ELR (cell line): ENCODE data around the gene MN1.

Source experiments
- DNase-seq: peaks from one replicate; pipeline ENCODE4 v3.0.0-alpha.2; 2015; ENCODE audit warnings: low read depth

MN1 gene

GRCh38 chr22:27801616-27802345 is at the start of gene MN1:
Gene MN1 (minus strand): TSS chr22:27801756. CDS start chr22:27800543, 1,213 bp downstream.
- peak; percentile 53 for DNase-seq

DNA sequence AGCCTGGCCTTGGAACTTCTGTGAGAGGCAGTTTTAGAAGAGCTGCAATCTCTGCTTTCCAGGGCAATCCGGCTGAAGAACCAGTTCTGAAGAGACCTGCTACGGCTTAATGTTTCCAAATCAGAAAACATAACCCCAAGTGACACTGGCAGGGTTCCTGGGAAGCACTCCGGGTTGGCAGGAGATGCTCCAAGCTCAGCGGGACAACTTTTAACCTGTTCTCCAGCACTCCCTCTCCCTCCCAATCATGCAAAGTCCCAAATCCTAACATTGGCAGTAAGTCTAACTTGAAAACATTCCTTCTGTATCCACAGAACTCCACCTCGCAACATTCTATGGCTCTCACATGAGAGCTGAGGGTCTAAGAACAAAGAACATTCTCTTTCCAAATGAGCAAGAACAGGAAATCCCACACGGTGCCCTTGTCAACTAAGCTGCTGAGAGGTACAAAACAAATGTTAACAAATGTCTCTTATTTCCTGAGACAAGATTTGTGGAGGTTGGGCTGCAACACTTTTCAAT is 48.5 kb upstream of the MN1 start:
- DNase-seq, result no peak

GRCh38 chr22:27848005-27848404 is 46.4 kb upstream of the MN1 start:
- no peak for DNase-seq

GRCh38 chr22:27846910-27847309 is 45.4 kb upstream of the MN1 start:
- no peak for DNase-seq

DNA sequence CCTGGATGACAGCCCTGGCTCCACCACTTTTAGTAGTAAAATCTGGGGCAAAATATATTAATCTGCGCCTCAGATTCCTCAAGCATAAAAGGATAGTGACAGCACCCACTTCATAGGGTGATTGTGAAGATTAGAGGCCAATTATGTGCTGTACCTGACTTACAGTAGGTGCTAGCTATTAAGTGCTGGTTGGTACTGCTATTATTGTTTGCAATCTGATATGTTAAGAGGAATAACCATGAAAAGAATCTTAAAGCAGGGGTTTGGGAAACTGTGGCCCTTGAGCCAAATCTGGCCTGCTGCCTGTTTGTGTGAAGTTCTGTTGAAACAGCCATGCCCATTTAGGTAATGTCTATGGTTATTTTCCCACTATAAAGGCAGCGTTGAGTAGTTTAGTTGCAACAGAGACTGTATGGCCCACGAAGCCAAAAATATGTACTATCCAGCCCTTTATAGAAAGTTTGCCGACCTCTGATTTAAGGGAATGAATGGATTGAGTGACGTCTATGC is 44.7 kb upstream of the MN1 start:
- no peak for DNase-seq

DNA sequence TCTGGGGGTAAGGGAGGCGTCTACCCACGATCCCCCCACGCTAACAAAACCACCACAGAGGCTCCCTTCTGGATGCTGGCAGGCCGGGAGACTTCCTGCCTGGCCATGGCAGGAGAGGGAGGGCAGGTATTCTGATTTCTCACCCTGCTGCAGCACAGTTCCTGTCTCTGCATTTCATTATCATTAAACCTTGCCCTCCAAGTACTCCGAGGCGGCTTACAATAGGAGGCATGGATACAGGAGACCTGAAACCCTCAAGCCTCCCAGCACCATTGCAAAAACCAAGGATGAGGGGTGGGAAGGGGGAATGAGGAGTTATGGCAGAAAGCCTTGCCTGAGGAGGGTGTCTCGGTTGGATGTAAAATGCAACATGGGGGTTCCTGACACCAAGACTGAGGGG is 44.1 kb upstream of the MN1 start:
- DNase-seq, result no peak

DNA sequence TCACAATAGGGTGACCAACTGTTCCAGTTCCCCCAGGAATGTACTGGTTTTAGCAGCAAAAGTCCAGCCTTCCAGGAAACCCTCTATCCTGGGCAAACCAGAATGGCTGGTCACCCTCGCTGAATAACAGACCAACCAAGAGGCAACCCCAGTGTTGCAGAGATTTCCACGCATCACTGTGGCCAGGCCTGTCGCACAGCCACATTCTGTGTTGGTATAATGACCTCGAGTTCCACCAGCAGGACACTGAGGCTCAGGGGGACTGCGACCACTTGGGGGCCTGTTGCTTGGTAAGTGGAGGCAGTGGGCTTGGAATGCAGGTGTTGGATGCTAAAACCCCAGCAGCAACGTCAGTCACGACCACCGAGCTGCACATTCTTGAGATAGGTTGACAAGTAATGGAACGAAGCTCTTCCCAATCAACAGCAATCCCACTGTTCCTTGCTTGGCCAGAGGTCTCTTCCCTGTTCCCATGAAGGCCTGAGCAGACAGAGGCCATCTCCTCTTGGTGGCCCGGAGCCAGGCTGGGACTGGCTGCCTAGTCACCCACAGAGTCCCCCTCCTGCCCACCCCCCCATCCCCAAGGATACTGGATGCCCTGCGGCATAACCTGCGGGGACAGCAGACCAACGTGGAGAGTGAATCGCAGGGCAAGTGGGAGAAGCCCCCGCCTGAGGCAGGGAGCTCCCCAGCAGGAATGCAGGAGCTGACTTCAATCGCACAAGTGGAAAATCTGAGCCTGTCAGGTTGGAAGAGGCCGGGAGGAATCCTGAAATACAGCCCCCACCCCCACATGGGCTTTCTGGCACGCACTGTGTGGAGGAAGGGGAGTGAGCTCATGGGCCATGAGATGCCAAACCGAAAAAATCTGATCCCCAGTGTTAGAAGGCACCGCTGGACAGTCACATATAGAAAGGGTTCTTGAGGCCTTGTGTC is 43.4 kb upstream of the MN1 start:
- no peak for DNase-seq

DNA sequence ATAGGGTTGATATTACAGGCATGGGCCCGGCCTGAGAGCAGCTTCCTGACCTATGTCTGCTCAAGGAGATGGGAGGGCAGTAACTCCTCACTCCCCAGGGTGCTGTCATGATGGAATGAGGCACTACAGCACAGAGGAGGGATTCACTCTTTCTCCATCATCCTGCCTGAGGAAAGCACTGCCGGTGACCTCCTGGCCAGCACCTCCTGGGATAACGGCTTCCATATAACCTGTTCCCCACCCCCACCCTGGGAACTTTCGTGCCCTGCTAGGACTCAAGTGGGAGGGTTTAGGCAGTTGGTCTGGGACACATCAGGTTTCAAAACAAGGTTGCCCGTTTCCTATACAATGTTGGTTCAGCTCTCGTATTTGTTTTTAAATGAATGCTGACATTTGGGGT is 42.7 kb upstream of the MN1 start:
- DNase-seq, result no peak

GRCh38 chr22:27843441-27843840 is 41.9 kb upstream of the MN1 start:
- no peak for DNase-seq

DNA sequence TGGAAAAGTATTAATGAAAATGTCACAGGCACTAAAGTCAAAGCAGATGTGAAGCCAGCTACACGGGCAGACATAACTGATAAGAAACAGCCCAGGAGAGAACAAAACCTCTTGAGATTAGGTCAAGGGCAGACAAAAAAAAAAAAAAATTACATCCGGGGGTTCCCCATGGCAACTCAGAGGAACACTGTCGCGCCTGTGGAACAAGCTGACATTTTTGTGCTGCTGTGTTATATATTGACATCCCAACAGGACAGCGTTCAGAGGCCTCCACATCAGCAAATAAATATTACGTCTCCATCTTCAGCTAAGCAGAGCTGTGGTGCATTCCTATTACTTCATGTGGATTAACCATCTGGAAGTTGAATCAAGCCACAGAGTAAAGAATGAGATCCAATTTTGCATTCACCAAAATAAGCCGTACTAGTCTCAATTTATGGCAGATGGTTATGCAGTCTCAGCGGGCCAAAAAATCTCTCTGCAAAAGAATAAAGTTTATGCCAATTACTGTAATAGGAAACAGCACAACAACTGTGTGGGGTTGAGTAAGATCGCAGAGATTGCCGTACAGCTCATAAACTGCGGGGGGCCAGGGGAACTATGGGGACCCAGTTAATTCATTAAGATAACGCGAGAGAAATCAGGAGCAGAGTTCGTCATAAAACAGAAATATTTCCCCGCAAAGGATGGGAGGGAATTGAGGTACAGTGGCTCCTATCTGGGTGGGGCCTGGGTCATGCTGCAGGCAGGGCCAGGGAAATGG is 41.3 kb upstream of the MN1 start:
- no peak for DNase-seq

DNA sequence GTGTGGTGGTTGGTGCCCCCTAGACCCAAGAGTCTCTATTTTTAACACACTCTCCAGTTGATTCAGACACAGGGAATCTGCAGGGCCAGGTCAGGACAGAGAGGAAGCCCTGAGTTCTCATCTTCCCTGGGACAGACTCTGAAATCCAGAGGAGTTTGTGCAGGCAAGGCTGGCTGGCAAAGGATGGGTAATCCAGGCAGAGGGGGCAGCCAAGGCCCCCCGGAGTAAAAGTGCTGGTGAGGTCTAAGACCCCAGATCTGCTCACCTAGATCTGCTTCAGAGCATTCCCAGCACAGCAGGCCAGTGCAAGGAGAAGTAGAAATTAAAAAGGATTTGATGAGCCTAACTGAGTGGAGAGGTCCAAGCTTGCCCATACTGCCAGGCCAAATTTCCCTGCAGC is 40.6 kb upstream of the MN1 start:
- no peak for DNase-seq

DNA sequence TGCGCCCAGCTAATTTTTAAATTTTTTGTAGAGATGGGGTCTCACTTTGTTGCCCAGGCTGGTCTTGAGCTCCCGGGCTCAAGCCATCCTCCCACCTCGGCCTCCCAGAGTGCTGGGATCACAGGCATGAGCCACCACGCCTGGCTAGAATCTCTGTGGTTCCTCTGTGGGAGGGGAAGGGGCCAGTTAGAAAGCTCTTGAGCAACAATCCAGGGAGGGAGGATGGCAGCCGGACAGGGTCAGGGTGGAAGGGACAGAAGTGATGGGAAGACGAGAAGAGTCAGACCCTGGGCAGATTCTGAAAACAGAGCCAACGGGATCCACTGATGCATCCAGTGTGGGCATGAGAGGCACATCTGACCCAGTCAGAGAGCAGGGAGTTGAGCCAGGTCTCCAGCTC is 38.9 kb upstream of the MN1 start:
- DNase-seq, result no peak

GRCh38 chr22:27839057-27839660 is 37.6 kb upstream of the MN1 start:
- no peak for DNase-seq

DNA sequence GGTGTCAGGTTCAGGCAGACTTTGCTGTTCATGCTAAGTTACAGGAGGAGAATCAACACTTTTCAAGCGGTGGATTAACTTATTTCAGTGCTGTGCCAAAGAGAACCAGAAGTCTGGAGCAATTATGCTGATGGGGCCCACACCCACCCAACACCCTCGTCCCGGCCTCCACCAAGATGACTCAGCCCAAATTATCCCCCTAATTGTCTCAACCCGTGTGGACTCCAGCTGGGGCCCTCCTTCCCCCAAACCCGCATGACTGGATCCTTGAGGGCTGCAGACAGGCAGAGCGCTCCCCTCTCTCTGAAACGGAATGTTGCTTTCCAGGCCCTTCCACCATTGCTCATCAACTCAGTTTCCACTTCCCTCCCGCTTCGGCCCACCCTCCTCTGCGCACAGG is 34.6 kb upstream of the MN1 start:
- DNase-seq, result no peak

DNA sequence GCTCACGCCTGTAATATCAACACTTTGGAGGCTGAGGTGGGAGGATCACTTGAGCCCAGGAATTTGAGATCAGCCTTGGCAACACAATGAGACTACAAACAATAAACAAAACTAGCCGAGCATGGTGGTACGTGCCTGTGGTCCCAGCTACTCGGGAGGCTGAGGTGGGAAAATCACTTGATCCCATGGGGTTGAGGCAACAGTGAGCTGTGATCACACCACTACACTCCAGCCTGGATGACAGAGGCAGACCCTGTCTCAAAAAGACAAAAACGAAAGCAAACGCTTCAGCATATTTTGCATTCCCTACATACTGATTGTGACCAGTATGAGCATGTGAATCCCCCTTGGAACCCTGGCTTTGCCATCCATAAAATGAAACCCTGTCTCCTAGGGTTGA is 33.9 kb upstream of the MN1 start:
- DNase-seq, result no peak

DNA sequence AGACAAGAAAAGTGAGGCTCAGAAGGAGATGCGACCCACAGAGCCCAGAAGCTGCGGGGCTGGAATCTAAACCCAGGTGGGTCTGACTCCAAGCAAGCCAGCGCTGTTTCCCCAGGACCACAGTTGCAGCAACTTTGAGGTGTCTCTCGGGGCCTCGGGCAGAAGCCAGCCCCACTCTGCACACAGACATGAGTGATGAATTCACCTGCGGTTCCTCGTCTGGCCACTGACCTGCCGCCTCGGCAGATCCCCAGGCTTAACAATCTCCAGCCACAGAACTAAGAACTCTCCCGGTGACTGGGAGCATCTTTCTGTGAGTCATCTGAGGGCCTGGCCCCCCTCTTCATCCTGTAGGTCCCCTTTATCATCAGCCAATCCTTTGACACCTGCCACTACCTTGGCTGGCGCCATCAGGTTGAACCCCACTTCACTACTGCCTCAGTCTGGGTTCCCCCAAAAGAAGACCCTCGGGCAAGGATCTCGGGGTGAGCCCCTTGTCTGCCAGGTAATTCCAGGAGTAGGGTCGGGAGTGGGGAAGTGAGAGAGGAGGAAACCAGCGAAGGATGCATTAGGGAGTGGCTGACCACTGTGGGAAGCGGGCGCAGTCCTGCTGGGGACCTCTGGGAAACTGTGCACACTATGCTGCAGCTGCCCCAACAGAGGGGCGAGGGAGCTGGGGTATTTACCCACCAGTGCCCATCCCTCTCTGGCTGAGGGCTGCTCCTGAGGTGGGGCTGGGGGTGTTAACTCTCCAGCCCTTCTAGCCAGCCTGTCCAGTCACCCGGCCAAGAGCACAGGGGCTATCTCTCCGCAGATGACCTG is 33.0 kb upstream of the MN1 start:
- DNase-seq, result no peak

DNA sequence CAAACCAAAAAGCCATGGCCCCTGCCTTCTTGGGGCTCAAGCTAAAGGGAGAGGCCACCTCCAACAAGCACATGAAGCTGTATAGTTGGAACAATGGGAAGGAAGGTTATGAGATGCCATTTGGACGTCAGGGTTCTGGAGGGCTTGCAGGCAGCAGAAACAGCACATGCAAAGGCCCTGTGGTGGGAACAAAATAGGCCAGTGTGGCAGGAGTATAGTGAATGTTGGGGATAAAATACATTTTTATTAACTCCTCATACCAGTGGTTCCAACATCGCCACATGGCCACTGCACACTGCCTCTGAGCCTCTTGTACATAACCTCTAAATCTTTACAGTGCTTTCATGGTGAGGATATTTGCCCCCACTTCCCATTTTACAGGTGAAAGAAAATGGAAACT is 32.2 kb upstream of the MN1 start:
- DNase-seq, result no peak

- DNase-seq, result no peak
These were observed 31.1 kb upstream of the MN1 start for GRCh38 chr22:27832606-27833005.

- no peak for DNase-seq
These were observed 28.1 kb upstream of the MN1 start for GRCh38 chr22:27829620-27830019.

- DNase-seq, result no peak
These were observed 26.3 kb upstream of the MN1 start for GRCh38 chr22:27827604-27828587.
